Astrocyte (in vitro differentiated cells and primary cell): ENCODE results near the gene EPS8L3. TPM values are rescaled to one million over a fixed set of nuclear protein-coding genes. Genes with fewer than 3 reads are reported as not detected.

Source experiments
- DNase-seq: peaks from one replicate; pipeline ENCODE4 v3.0.0-alpha.2; 2010; ENCODE audit warnings: low read depth
- FAIRE-seq: peaks from 2 replicates; lab custom pipeline; 2011; peaks lifted over from hg19 to GRCh38; lab: Jason Lieb, UNC
- H2AFZ ChIP-seq: 2 replicates; pipeline ENCODE4 v1.6.0; 2012; ENCODE audit warnings: low read depth, low read length, inconsistent platforms
- H3K27ac ChIP-seq: 2 replicates; pipeline ENCODE4 v1.5.1; 2011; ENCODE audit warnings: low read depth, low read length, inconsistent platforms
- H3K27me3 ChIP-seq: 2 replicates; pipeline ENCODE4 v1.6.0; 2011; ENCODE audit warnings: low read length, inconsistent platforms; ENCODE audit not compliant: insufficient read depth
- H3K36me3 ChIP-seq: 2 replicates; pipeline ENCODE4 v1.5.1; 2011; ENCODE audit warnings: low read length, inconsistent platforms; ENCODE audit not compliant: insufficient read depth
- H3K4me1 ChIP-seq: 2 replicates; pipeline ENCODE4 v1.5.1; 2011; ENCODE audit warnings: low read length, inconsistent platforms; ENCODE audit not compliant: insufficient read depth
- H3K4me2 ChIP-seq: 2 replicates; pipeline ENCODE4 v1.6.0; 2012; ENCODE audit warnings: low read length, inconsistent platforms
- H3K4me3 ChIP-seq: 2 replicates; pipeline ENCODE4 v1.5.1; 2011; ENCODE audit warnings: low read depth, mild to moderate bottlenecking, low read length, inconsistent platforms; ENCODE audit not compliant: insufficient read depth
- H3K79me2 ChIP-seq: 2 replicates; pipeline ENCODE4 v1.6.0; 2012; ENCODE audit warnings: mild to moderate bottlenecking, low read length, inconsistent platforms; ENCODE audit not compliant: insufficient read depth
- H3K9ac ChIP-seq: 2 replicates; pipeline ENCODE4 v1.6.0; 2012; ENCODE audit warnings: mild to moderate bottlenecking, low read length, inconsistent platforms
- H3K9me3 ChIP-seq: 2 replicates; pipeline ENCODE4 v1.5.1; 2012; ENCODE audit warnings: low read depth, mild to moderate bottlenecking, low read length, inconsistent platforms; ENCODE audit not compliant: insufficient read depth
- H4K20me1 ChIP-seq: 2 replicates; pipeline ENCODE4 v1.6.0; 2012; ENCODE audit warnings: low read length, inconsistent platforms; ENCODE audit not compliant: insufficient read depth
- H3K27ac Mint-ChIP-seq: one replicate; pipeline ENCODE4 v1.8.0; 2021; ENCODE audit warnings: mild to moderate bottlenecking, mixed read lengths; ENCODE audit not compliant: unreplicated experiment
- H3K27me3 Mint-ChIP-seq: one replicate; pipeline ENCODE4 v1.8.0; 2021; ENCODE audit warnings: low read depth, mixed read lengths; ENCODE audit not compliant: unreplicated experiment
- H3K36me3 Mint-ChIP-seq: one replicate; pipeline ENCODE4 v1.8.0; 2021; ENCODE audit warnings: low read depth, mixed read lengths; ENCODE audit not compliant: unreplicated experiment
- H3K4me1 Mint-ChIP-seq: one replicate; pipeline ENCODE4 v1.8.0; 2021; ENCODE audit warnings: low read depth, mixed read lengths; ENCODE audit not compliant: unreplicated experiment
- H3K4me3 Mint-ChIP-seq: one replicate; pipeline ENCODE4 v1.8.0; 2021; ENCODE audit warnings: mild to moderate bottlenecking, moderate library complexity, mixed read lengths; ENCODE audit not compliant: unreplicated experiment
- H3K9me3 Mint-ChIP-seq: one replicate; pipeline ENCODE4 v1.8.0; 2021; ENCODE audit warnings: mild to moderate bottlenecking, mixed read lengths; ENCODE audit not compliant: unreplicated experiment
- EZH2 ChIP-seq: IDR thresholded peaks from 2 replicates; pipeline ENCODE4 v1.6.1; 2012; ENCODE audit warnings: mild to moderate bottlenecking, low read length, inconsistent platforms; ENCODE audit not compliant: insufficient read depth
- total RNA-seq: library from RNA; stranded (reverse); gene quantifications from 2 replicates; pipeline ENCODE4 v1.2.1, GENCODE V29; 2021
- TF ChIP-seq, protein P1 (sequence below): IDR thresholded peaks from 2 replicates; pipeline ENCODE4 v1.5.1; 2011; ENCODE audit warnings: low read depth, mild to moderate bottlenecking, inconsistent platforms, low read length, moderate library complexity; ENCODE audit not compliant: insufficient read depth

Gene EPS8L3
- total RNA-seq, 1 donor from 2014 or later, result not detected

DNA sequence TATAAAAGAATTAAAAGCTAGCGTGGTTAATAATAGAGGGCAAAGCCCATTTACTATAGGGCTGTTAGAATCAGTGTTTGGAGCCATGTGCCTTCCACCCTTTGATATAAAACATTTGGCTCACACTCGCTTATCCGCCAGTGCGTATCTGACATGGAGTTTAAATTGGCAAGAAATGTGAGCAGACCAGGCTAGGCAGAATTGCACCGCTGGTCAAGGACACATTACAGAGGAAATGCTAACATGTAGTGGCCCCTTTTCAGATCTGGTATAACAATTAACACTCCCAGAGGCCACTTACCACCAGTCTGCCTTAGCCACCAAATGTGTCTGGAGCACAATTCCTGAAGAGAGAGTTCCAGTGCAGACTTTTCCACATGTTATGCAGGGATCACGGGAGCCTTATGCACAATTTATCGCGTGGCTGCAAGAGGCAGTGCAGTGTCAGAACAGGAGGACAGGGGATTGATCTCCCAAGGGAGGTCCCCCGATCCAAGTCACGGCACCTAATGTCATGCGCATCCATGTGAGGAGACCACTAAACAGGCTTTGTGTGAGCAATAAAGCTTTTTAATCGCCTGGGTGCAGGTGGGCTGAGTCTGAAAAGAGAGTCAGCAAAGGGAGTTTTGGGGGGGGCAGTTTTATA, 36.9 kb downstream of the EPS8L3 start:
- Histone ChIP-seq H4K20me1 (no peaks in the 10 kb centered on the region), H3K9me3 (no peaks in the 10 kb centered on the region), H2AFZ (no peak overlapping the region), H3K4me2 (no peak overlapping the region), H3K36me3 (no peaks in the 10 kb centered on the region), H3K27me3 (no peaks in the 10 kb centered on the region), H3K79me2 (no peaks in the 10 kb centered on the region), H3K4me3 (no peak overlapping the region), H3K27ac (no peak overlapping the region), H3K9ac (no peak overlapping the region), H3K4me1 (peaks cover 9% of the 10 kb centered on the region)
- Mint-ChIP-seq H3K36me3 (no peaks in the 10 kb centered on the region), H3K4me1 (peaks cover 7% of the 10 kb centered on the region), H3K9me3 (peaks cover 6% of the 10 kb centered on the region), H3K27me3 (peaks cover 2% of the 10 kb centered on the region), H3K4me3 (no peak overlapping the region), H3K27ac (no peak overlapping the region)
- FAIRE-seq, result no peak
- no peak for DNase-seq
- TF ChIP-seq, protein P1, sequence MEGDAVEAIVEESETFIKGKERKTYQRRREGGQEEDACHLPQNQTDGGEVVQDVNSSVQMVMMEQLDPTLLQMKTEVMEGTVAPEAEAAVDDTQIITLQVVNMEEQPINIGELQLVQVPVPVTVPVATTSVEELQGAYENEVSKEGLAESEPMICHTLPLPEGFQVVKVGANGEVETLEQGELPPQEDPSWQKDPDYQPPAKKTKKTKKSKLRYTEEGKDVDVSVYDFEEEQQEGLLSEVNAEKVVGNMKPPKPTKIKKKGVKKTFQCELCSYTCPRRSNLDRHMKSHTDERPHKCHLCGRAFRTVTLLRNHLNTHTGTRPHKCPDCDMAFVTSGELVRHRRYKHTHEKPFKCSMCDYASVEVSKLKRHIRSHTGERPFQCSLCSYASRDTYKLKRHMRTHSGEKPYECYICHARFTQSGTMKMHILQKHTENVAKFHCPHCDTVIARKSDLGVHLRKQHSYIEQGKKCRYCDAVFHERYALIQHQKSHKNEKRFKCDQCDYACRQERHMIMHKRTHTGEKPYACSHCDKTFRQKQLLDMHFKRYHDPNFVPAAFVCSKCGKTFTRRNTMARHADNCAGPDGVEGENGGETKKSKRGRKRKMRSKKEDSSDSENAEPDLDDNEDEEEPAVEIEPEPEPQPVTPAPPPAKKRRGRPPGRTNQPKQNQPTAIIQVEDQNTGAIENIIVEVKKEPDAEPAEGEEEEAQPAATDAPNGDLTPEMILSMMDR, result no peak
- no peak for TF ChIP-seq EZH2

GRCh38 chr1:109726007-109726406, 37.7 kb downstream of the EPS8L3 start:
- no peaks in the 10 kb centered on the region for H3K9me3 ChIP-seq
- H3K4me1 ChIP-seq, result peaks cover 9% of the 10 kb centered on the region
- no peaks in the 10 kb centered on the region for H3K36me3 ChIP-seq
- no peak for DNase-seq
- Mint-ChIP-seq H3K27ac (no peak overlapping the region), H3K4me1 (peaks cover 7% of the 10 kb centered on the region), H3K27me3 (peaks cover 2% of the 10 kb centered on the region), H3K9me3 (peaks cover 6% of the 10 kb centered on the region), H3K4me3 (no peak overlapping the region), H3K36me3 (no peaks in the 10 kb centered on the region)
- TF ChIP-seq, protein P1, result no peak
- TF ChIP-seq EZH2, result no peak
- H4K20me1 ChIP-seq, result no peaks in the 10 kb centered on the region
- H2AFZ ChIP-seq, result no peak overlapping the region
- no peak for FAIRE-seq
- no peak overlapping the region for H3K4me3 ChIP-seq
- H3K79me2 ChIP-seq, result no peaks in the 10 kb centered on the region
- no peaks in the 10 kb centered on the region for H3K27me3 ChIP-seq
- H3K27ac ChIP-seq, result no peak overlapping the region
- no peak overlapping the region for H3K9ac ChIP-seq
- no peak overlapping the region for H3K4me2 ChIP-seq

DNA sequence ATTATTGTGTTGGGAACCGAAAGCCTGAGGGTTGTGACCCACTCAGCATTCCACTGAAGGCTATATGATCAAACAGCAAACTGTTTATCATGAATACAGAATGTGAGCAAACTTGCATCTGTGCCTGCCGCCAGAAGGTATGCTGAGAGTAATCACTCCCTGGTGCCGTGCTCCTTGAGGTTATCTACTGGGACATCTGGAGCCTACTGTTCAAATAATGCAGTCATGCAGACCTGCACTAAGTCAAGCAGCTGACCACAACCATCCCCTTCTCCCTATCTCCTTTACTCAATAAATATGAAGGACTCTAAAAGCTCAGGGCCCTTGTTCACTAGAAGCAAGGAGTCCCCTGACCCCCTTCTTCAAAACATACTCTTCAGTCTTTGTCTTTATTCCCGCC, 38.2 kb downstream of the EPS8L3 start:
- Histone ChIP-seq H3K4me1 (peaks cover 4% of the 10 kb centered on the region), H3K4me2 (no peak overlapping the region), H3K27ac (no peak overlapping the region), H3K79me2 (no peaks in the 10 kb centered on the region), H3K9ac (no peak overlapping the region), H2AFZ (no peak overlapping the region), H4K20me1 (no peaks in the 10 kb centered on the region), H3K9me3 (no peaks in the 10 kb centered on the region), H3K4me3 (no peak overlapping the region), H3K27me3 (no peaks in the 10 kb centered on the region), H3K36me3 (no peaks in the 10 kb centered on the region)
- H3K4me1 Mint-ChIP-seq, result peaks cover 2% of the 10 kb centered on the region
- H3K4me3 Mint-ChIP-seq, result no peak overlapping the region
- no peaks in the 10 kb centered on the region for H3K36me3 Mint-ChIP-seq
- no peak for DNase-seq
- H3K27ac Mint-ChIP-seq, result no peak overlapping the region
- H3K9me3 Mint-ChIP-seq, result peaks cover 6% of the 10 kb centered on the region
- TF ChIP-seq, protein P1, result no peak
- no peak for TF ChIP-seq EZH2
- no peak for FAIRE-seq
- peaks cover 2% of the 10 kb centered on the region for H3K27me3 Mint-ChIP-seq
